Measurements from ENCODE around the gene MDFI. TPM values are rescaled to one million over a fixed set of nuclear protein-coding genes. Genes with fewer than 3 reads are reported as not detected.

The MDFI gene
- total and polyA plus RNA-seq, 4 donors: 0.24 to 2.8 (median 0.50) TPM; not detected in 1

DNA sequence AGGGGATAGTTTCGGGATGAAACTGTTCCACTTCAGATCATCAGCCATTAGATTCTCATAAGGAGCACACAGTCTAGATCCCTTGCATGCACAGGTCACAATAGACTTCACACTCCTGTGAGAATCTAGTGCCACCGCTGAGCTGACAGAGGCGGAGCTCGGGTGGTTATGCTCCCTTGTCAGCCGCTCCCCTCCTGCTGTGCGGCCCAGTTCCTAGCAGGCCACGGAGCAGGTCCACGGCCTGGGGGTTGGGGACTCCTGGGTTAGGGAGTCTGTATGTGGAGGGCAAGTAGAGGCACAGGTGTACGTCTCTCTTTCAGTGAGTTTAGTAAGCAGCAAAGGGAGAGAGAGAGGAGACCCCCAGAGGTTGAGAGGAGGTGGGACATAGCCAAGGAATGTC is 30.5 kb upstream of the MDFI start:
- Histone ChIP-seq H3K27me3 (ENCODE audit: control insufficient read depth in 4 of 4, insufficient read depth in 4 of 4, low read length in 3 of 4) (no peaks in the 10 kb centered on the region), H3K4me1 (ENCODE audit: control insufficient read depth in 4 of 4, insufficient read depth in 4 of 4, low read length in 3 of 4) (peaks cover 0 to 5% (median 3%) of the 10 kb centered on the region in 4 donors), H3K36me3 (ENCODE audit: control insufficient read depth in 4 of 4, insufficient read depth in 3 of 4, low read depth in 1 of 4, low read length in 3 of 4) (no peaks in the 10 kb centered on the region), H3K9ac (ENCODE audit: low read depth in 1 of 2, low read length in 2 of 2) (no peak overlapping the region), H3K27ac (ENCODE audit: low read depth in 1 of 2, low read length in 2 of 2) (no peak overlapping the region), H3K9me3 (ENCODE audit: control insufficient read depth in 4 of 4, low read length in 3 of 4) (peaks cover 0 to 2% (median 0%) of the 10 kb centered on the region in 4 donors), H3K4me3 (ENCODE audit: low read depth in 1 of 3, low read length in 3 of 3) (no peak overlapping the region)
- DNase-seq (ENCODE audit: low spot score): no peak
- 89% methylated on average over 9 of the region's 9 CpGs for WGBS
- TF ChIP-seq SP1 (IDR thresholded peaks at IDR 0.05) (no peak), JUND (IDR thresholded peaks at IDR 0.05) (no peak), GABPA (IDR thresholded peaks at IDR 0.05 in 1 of 2, conservative IDR thresholded peaks at IDR 0.05 in 1 of 2) (no peak), FOXA2 (IDR thresholded peaks at IDR 0.05) (no peak), TAF1 (conservative IDR thresholded peaks at IDR 0.05) (no peak), RXRA (IDR thresholded peaks at IDR 0.05) (no peak), FOXA1 (IDR thresholded peaks at IDR 0.05) (no peak), EGR1 (IDR thresholded peaks at IDR 0.05; ENCODE audit: low read depth in 2 of 2) (no peak), HNF4A (conservative IDR thresholded peaks at IDR 0.05) (no peak), HNF4G (IDR thresholded peaks at IDR 0.05) (no peak), NR2F2 (IDR thresholded peaks at IDR 0.05) (no peak), RAD21 (IDR thresholded peaks at IDR 0.05) (no peak), YY1 (IDR thresholded peaks at IDR 0.05) (no peak)
- TF ChIP-seq, protein P1, sequence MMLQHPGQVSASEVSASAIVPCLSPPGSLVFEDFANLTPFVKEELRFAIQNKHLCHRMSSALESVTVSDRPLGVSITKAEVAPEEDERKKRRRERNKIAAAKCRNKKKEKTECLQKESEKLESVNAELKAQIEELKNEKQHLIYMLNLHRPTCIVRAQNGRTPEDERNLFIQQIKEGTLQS (IDR thresholded peaks at IDR 0.05): no peak
- TF ChIP-seq, protein P2, sequence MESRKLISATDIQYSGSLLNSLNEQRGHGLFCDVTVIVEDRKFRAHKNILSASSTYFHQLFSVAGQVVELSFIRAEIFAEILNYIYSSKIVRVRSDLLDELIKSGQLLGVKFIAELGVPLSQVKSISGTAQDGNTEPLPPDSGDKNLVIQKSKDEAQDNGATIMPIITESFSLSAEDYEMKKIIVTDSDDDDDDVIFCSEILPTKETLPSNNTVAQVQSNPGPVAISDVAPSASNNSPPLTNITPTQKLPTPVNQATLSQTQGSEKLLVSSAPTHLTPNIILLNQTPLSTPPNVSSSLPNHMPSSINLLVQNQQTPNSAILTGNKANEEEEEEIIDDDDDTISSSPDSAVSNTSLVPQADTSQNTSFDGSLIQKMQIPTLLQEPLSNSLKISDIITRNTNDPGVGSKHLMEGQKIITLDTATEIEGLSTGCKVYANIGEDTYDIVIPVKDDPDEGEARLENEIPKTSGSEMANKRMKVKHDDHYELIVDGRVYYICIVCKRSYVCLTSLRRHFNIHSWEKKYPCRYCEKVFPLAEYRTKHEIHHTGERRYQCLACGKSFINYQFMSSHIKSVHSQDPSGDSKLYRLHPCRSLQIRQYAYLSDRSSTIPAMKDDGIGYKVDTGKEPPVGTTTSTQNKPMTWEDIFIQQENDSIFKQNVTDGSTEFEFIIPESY (IDR thresholded peaks at IDR 0.05): no peak
- TF ChIP-seq, protein P3, sequence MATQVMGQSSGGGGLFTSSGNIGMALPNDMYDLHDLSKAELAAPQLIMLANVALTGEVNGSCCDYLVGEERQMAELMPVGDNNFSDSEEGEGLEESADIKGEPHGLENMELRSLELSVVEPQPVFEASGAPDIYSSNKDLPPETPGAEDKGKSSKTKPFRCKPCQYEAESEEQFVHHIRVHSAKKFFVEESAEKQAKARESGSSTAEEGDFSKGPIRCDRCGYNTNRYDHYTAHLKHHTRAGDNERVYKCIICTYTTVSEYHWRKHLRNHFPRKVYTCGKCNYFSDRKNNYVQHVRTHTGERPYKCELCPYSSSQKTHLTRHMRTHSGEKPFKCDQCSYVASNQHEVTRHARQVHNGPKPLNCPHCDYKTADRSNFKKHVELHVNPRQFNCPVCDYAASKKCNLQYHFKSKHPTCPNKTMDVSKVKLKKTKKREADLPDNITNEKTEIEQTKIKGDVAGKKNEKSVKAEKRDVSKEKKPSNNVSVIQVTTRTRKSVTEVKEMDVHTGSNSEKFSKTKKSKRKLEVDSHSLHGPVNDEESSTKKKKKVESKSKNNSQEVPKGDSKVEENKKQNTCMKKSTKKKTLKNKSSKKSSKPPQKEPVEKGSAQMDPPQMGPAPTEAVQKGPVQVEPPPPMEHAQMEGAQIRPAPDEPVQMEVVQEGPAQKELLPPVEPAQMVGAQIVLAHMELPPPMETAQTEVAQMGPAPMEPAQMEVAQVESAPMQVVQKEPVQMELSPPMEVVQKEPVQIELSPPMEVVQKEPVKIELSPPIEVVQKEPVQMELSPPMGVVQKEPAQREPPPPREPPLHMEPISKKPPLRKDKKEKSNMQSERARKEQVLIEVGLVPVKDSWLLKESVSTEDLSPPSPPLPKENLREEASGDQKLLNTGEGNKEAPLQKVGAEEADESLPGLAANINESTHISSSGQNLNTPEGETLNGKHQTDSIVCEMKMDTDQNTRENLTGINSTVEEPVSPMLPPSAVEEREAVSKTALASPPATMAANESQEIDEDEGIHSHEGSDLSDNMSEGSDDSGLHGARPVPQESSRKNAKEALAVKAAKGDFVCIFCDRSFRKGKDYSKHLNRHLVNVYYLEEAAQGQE (IDR thresholded peaks at IDR 0.05): no peak
- TF ChIP-seq, protein P4, sequence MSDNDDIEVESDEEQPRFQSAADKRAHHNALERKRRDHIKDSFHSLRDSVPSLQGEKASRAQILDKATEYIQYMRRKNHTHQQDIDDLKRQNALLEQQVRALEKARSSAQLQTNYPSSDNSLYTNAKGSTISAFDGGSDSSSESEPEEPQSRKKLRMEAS (IDR thresholded peaks at IDR 0.05): no peak
- TF ChIP-seq, protein P5, sequence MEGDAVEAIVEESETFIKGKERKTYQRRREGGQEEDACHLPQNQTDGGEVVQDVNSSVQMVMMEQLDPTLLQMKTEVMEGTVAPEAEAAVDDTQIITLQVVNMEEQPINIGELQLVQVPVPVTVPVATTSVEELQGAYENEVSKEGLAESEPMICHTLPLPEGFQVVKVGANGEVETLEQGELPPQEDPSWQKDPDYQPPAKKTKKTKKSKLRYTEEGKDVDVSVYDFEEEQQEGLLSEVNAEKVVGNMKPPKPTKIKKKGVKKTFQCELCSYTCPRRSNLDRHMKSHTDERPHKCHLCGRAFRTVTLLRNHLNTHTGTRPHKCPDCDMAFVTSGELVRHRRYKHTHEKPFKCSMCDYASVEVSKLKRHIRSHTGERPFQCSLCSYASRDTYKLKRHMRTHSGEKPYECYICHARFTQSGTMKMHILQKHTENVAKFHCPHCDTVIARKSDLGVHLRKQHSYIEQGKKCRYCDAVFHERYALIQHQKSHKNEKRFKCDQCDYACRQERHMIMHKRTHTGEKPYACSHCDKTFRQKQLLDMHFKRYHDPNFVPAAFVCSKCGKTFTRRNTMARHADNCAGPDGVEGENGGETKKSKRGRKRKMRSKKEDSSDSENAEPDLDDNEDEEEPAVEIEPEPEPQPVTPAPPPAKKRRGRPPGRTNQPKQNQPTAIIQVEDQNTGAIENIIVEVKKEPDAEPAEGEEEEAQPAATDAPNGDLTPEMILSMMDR (IDR thresholded peaks at IDR 0.05; ENCODE audit: low read depth, low read length, missing input control): no peak

Measured in liver (tissue), 9 donors.